Panc1 (cell line): ENCODE data around the gene TSC2.
"Not testable (repeated sequence)": the region's sequence is repeated elsewhere in the genome, so short reads cannot be mapped to it uniquely, and the experiment has no call there.

Experiments
- TCF7L2 ChIP-seq: IDR thresholded peaks from 2 replicates; pipeline ENCODE4 v1.6.1; 2011; ENCODE audit warnings: mild to moderate bottlenecking, low read depth, low read length, inconsistent platforms
- TF ChIP-seq, protein P1 (sequence below): fragments of 450-650 bp; IDR thresholded peaks from 2 replicates; pipeline ENCODE4 v1.5.1; 2017; ENCODE audit warnings: mild to moderate bottlenecking

DNA sequence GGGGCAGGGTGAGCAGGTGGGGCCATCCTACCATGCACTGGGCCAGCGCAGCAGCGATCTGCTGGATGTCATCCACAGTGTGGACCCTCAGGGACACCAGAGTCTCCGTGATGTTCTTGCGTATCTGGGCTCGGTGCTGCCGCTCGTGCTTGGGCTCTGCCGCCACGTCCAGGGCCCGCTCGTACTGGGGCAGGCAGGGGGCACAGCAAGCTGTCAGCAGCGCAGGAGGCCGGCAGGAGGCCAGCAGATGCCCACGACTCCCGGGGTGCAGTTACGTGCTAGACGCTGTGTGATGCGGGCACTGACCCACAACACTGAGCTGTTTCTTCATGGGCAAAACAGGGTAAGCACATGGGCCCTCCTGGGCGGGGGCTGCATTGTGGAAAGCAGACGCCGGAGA, 57.5 kb downstream of the TSC2 start:
- TF ChIP-seq, protein P1, sequence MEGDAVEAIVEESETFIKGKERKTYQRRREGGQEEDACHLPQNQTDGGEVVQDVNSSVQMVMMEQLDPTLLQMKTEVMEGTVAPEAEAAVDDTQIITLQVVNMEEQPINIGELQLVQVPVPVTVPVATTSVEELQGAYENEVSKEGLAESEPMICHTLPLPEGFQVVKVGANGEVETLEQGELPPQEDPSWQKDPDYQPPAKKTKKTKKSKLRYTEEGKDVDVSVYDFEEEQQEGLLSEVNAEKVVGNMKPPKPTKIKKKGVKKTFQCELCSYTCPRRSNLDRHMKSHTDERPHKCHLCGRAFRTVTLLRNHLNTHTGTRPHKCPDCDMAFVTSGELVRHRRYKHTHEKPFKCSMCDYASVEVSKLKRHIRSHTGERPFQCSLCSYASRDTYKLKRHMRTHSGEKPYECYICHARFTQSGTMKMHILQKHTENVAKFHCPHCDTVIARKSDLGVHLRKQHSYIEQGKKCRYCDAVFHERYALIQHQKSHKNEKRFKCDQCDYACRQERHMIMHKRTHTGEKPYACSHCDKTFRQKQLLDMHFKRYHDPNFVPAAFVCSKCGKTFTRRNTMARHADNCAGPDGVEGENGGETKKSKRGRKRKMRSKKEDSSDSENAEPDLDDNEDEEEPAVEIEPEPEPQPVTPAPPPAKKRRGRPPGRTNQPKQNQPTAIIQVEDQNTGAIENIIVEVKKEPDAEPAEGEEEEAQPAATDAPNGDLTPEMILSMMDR, result not testable (repeated sequence)
- TF ChIP-seq TCF7L2, result not testable (repeated sequence)
